MM.1S (cell line): Measurements from ENCODE around the gene UBL4B.
A peak's percentile ranks its signal among the peaks of the same experiment; 100 is the strongest.

Experiments
- DNase-seq: peaks from one replicate; pipeline ENCODE4 v3.0.0-alpha.2; 2015
- H2AFZ ChIP-seq: fragments of 300-600 bp; sonication (generic); 2 replicates; pipeline ENCODE4 v1.6.0; 2016; ENCODE audit warnings: antibody characterized with exemption, low read length
- H3F3A ChIP-seq: fragments of 300-600 bp; sonication (generic); 2 replicates; pipeline ENCODE4 v1.6.1; 2016; ENCODE audit warnings: mild to moderate bottlenecking, antibody characterized with exemption, low read length, moderate library complexity, mixed read lengths; ENCODE audit not compliant: insufficient read depth
- H3K27ac ChIP-seq: fragments of 300-600 bp; sonication (generic); 2 replicates; pipeline ENCODE4 v1.5.1; 2016; ENCODE audit warnings: mild to moderate bottlenecking, low read length
- H3K27me3 ChIP-seq: fragments of 300-600 bp; sonication (generic); replicated peaks from 2 replicates; pipeline ENCODE4 v1.6.0; 2016; ENCODE audit warnings: low read length; ENCODE audit not compliant: insufficient read depth
- H3K36me3 ChIP-seq: fragments of 300-600 bp; sonication (generic); replicated peaks from 2 replicates; pipeline ENCODE4 v1.6.1; 2016; ENCODE audit warnings: mild to moderate bottlenecking, low read length, mixed read lengths; ENCODE audit not compliant: insufficient read depth
- H3K4me1 ChIP-seq: fragments of 300-600 bp; sonication (generic); 2 replicates; pipeline ENCODE4 v1.6.1; 2016; ENCODE audit warnings: low read length, mixed read lengths
- H3K4me2 ChIP-seq: fragments of 300-600 bp; sonication (generic); 2 replicates; pipeline ENCODE4 v1.6.0; 2016; ENCODE audit warnings: low read depth, low read length
- H3K4me3 ChIP-seq: fragments of 300-600 bp; sonication (generic); 2 replicates; pipeline ENCODE4 v1.5.1; 2016; ENCODE audit warnings: low read length, mixed read lengths
- H3K79me2 ChIP-seq: fragments of 300-600 bp; sonication (generic); 2 replicates; pipeline ENCODE4 v1.6.1; 2016; ENCODE audit warnings: mixed run types, low read length, mixed read lengths
- H3K9ac ChIP-seq: fragments of 300-600 bp; sonication (generic); 2 replicates; pipeline ENCODE4 v1.6.1; 2016; ENCODE audit warnings: low read length, mixed read lengths
- H3K9me2 ChIP-seq: fragments of 300-600 bp; sonication (generic); replicated peaks from 2 replicates; pipeline ENCODE4 v1.6.1; 2016; ENCODE audit warnings: mild to moderate bottlenecking, low read length, mixed read lengths; ENCODE audit not compliant: insufficient read depth
- H3K9me3 ChIP-seq: fragments of 300-600 bp; sonication (generic); replicated peaks from 2 replicates; pipeline ENCODE4 v1.6.1; 2016; ENCODE audit warnings: mild to moderate bottlenecking, low read length, mixed read lengths; ENCODE audit not compliant: insufficient read depth
- H4K20me1 ChIP-seq: fragments of 300-600 bp; sonication (generic); 2 replicates; pipeline ENCODE4 v1.6.1; 2016; ENCODE audit warnings: mild to moderate bottlenecking, low read length, moderate library complexity, mixed read lengths; ENCODE audit not compliant: insufficient read depth
- EZH2 ChIP-seq: fragments of 300-600 bp; sonication (generic); optimal IDR thresholded peaks from 2 replicates; pipeline ENCODE3; 2017; ENCODE audit warnings: low read depth, mild to moderate bottlenecking, antibody characterized with exemption, low read length, mixed read lengths
- EZH2phosphoT487 ChIP-seq: fragments of 300-600 bp; sonication (generic); IDR thresholded peaks from 2 replicates; pipeline ENCODE4 v1.6.1; 2018; ENCODE audit warnings: antibody characterized with exemption, low read length
- TF ChIP-seq, protein P1 (sequence below): fragments of 300-600 bp; sonication (generic); IDR thresholded peaks from 2 replicates; pipeline ENCODE4 v1.5.1; 2016; ENCODE audit warnings: antibody characterized with exemption, low read length, mixed read lengths

Gene UBL4B

DNA sequence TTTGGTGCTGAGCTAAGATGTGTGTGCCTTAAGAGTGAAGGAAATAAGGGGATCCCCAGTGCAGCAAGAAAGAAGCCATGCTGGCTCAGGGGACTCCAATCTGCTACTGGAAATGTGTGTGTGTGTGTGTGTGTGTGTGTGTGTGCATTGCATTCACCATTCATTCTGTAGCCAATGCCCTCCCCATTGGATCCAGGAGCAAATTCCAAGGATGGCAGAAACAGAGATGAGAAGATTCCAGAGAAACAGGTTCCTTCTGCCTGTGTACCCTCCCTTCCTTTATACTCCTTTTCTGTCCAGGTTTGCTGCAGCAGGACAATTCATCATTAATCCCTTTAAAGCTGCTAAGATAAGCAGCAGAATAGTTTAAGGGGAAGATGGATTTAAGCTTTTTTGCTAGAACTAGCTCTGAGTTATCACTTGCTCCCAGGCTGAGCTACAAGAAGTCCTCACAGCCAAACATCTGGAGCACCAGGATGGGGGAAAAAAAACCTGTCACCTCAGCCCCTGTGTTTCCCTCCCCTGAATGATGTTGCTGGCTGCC lies 41.2 kb downstream of the UBL4B start:
- no peaks in the 10 kb centered on the region for H3K9me2 ChIP-seq
- no peaks in the 10 kb centered on the region for H3K79me2 ChIP-seq
- no peaks in the 10 kb centered on the region for H3K27me3 ChIP-seq
- TF ChIP-seq EZH2, result no peak
- TF ChIP-seq, protein P1, sequence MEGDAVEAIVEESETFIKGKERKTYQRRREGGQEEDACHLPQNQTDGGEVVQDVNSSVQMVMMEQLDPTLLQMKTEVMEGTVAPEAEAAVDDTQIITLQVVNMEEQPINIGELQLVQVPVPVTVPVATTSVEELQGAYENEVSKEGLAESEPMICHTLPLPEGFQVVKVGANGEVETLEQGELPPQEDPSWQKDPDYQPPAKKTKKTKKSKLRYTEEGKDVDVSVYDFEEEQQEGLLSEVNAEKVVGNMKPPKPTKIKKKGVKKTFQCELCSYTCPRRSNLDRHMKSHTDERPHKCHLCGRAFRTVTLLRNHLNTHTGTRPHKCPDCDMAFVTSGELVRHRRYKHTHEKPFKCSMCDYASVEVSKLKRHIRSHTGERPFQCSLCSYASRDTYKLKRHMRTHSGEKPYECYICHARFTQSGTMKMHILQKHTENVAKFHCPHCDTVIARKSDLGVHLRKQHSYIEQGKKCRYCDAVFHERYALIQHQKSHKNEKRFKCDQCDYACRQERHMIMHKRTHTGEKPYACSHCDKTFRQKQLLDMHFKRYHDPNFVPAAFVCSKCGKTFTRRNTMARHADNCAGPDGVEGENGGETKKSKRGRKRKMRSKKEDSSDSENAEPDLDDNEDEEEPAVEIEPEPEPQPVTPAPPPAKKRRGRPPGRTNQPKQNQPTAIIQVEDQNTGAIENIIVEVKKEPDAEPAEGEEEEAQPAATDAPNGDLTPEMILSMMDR, result no peak
- no peak for TF ChIP-seq EZH2phosphoT487
- H3K4me1 ChIP-seq, result no peaks in the 10 kb centered on the region
- H3K4me2 ChIP-seq, result no peak overlapping the region
- H3F3A ChIP-seq, result no peaks in the 10 kb centered on the region
- H3K9me3 ChIP-seq, result no peaks in the 10 kb centered on the region
- no peaks in the 10 kb centered on the region for H3K36me3 ChIP-seq
- DNase-seq, result no peak
- H3K4me3 ChIP-seq, result no peak overlapping the region
- no peaks in the 10 kb centered on the region for H4K20me1 ChIP-seq
- H2AFZ ChIP-seq, result no peak overlapping the region
- no peak overlapping the region for H3K9ac ChIP-seq
- no peak overlapping the region for H3K27ac ChIP-seq

DNA sequence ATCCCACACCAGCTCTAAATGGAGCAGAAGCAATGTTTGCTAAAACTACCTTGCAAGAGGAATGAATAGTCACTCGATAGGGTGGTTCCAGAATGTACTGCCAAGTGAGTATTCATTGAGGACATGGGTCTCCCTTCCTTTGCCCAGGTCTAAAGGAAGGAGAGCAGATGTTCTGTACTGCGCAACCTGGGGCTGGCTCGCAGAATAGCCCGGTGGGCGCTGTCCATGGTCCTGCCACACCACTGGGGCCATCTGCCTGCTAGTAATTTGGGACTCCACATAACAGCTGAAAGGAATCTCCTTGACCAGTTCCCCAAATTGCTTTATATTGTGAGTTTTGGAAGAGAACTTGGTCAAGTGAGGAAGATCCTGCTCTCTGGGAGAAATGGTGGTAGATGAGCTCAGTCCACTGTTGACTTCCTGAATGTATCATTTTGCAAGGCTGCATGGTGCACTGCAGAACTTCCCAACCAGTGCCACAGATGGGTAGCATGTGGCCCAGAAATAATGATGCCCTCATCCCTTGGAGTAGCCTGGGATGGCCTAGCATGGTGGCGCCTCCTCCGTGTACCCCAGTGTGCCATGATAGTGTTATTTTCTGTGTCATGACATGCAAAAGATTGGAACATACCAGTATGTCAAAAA lies 43.8 kb downstream of the UBL4B start:
- DNase-seq, result peak; percentile 32
- no peaks in the 10 kb centered on the region for H3K79me2 ChIP-seq
- no peak overlapping the region for H3K27ac ChIP-seq
- H3F3A ChIP-seq, result no peaks in the 10 kb centered on the region
- H3K27me3 ChIP-seq, result no peaks in the 10 kb centered on the region
- no peaks in the 10 kb centered on the region for H3K9me2 ChIP-seq
- no peak overlapping the region for H3K4me3 ChIP-seq
- H3K9ac ChIP-seq, result no peak overlapping the region
- no peak overlapping the region for H2AFZ ChIP-seq
- H4K20me1 ChIP-seq, result no peaks in the 10 kb centered on the region
- H3K4me2 ChIP-seq, result no peak overlapping the region
- no peaks in the 10 kb centered on the region for H3K9me3 ChIP-seq
- TF ChIP-seq, protein P1, result no peak
- TF ChIP-seq EZH2, result no peak
- no peak for TF ChIP-seq EZH2phosphoT487
- no peaks in the 10 kb centered on the region for H3K36me3 ChIP-seq
- H3K4me1 ChIP-seq, result no peaks in the 10 kb centered on the region

GRCh38 chr1:110158261-110158660 lies 46.0 kb downstream of the UBL4B start:
- Histone ChIP-seq H3K9me3 (no peaks in the 10 kb centered on the region), H3K4me2 (no peak overlapping the region), H3F3A (no peaks in the 10 kb centered on the region), H3K79me2 (no peaks in the 10 kb centered on the region), H3K4me3 (no peak overlapping the region), H2AFZ (no peak overlapping the region), H3K27me3 (no peaks in the 10 kb centered on the region), H3K9ac (no peak overlapping the region), H3K36me3 (no peaks in the 10 kb centered on the region), H3K4me1 (no peaks in the 10 kb centered on the region), H3K27ac (no peak overlapping the region), H4K20me1 (no peaks in the 10 kb centered on the region), H3K9me2 (no peaks in the 10 kb centered on the region)
- no peak for DNase-seq
- no peak for TF ChIP-seq EZH2
- TF ChIP-seq EZH2phosphoT487, result no peak
- TF ChIP-seq, protein P1, result no peak
